IMR-90 (cell line): ENCODE data around the gene EDC4. TPM values are rescaled to one million over a fixed set of nuclear protein-coding genes. Genes with fewer than 3 reads are reported as not detected.
A peak's percentile ranks its signal among the peaks of the same experiment; 100 is the strongest.

ENCODE experiments used
- ATAC-seq: fragments of 200-7000 bp; cut with Tn5 transposase; 2 replicates; pipeline ENCODE4 v1.9.1; 2020; ENCODE audit warnings: low read depth, mild to moderate bottlenecking, moderate library complexity
- BruUV-seq: library from RNA; stranded (reverse); fragments of 400-500 nt; replicated peaks from 2 replicates; lab custom pipeline; 2021; lab: Mats Ljungman, UMichigan
- CTCF ChIA-PET: fragments of 300-600 bp; formaldehyde crosslinking; extraction: SDS; loops from one replicate; lab custom pipeline; 2021; ENCODE audit warnings: antibody characterized with exemption; lab: Yijun Ruan, JAX
- POLR2A ChIA-PET: fragments of 300-600 bp; sonication (Branson Sonifier 250); formaldehyde crosslinking; loops from one replicate; lab custom pipeline; 2022; ENCODE audit warnings: antibody characterized with exemption; ENCODE audit not compliant: unreplicated experiment; lab: Charles Lee
- DNase-seq: peaks from one replicate; pipeline ENCODE4 v3.0.0; 2013
- H2AFZ ChIP-seq: replicated peaks from 2 replicates; pipeline ENCODE3; 2013; ENCODE audit warnings: low read length, mild to moderate bottlenecking; ENCODE audit not compliant: poor library complexity
- H2AK5ac ChIP-seq: 2 replicates; pipeline ENCODE4 v1.6.1; 2013; ENCODE audit warnings: low read depth, low read length, inconsistent platforms
- H2AK9ac ChIP-seq: replicated peaks from 2 replicates; pipeline ENCODE3; 2013; ENCODE audit warnings: mild to moderate bottlenecking, low read depth, low read length, moderate library complexity; ENCODE audit not compliant: poor library complexity
- H2BK120ac ChIP-seq: 2 replicates; pipeline ENCODE4 v1.6.1; 2013; ENCODE audit warnings: low read depth, low read length, inconsistent platforms
- H2BK15ac ChIP-seq: 3 replicates; pipeline ENCODE4 v1.6.1; 2013; ENCODE audit warnings: low read depth, low read length, inconsistent platforms
- H2BK20ac ChIP-seq: 2 replicates; pipeline ENCODE4 v1.6.1; 2013; ENCODE audit warnings: low read depth, mild to moderate bottlenecking, inconsistent platforms, low read length, moderate library complexity
- H2BK5ac ChIP-seq: 2 replicates; pipeline ENCODE4 v1.6.1; 2013; ENCODE audit warnings: mild to moderate bottlenecking, low read depth, low read length, inconsistent platforms; ENCODE audit not compliant: poor library complexity, severe bottlenecking
- H3K14ac ChIP-seq: replicated peaks from 2 replicates; pipeline ENCODE4 v1.6.1; 2013; ENCODE audit warnings: low read depth, low read length, inconsistent platforms
- H3K18ac ChIP-seq: 2 replicates; pipeline ENCODE4 v1.6.1; 2013; ENCODE audit warnings: low read depth, low read length, control low read depth
- H3K23ac ChIP-seq: 2 replicates; pipeline ENCODE4 v1.6.1; 2013; ENCODE audit warnings: low read depth, low read length, inconsistent platforms
- H3K27ac ChIP-seq: 2 replicates; pipeline ENCODE4 v1.5.1; 2013; ENCODE audit warnings: mild to moderate bottlenecking, control low read depth, low read length; ENCODE audit not compliant: insufficient read depth
- H3K27me3 ChIP-seq: 2 replicates; pipeline ENCODE4 v1.6.1; 2013; ENCODE audit warnings: low read length; ENCODE audit not compliant: control insufficient read depth, insufficient read depth
- H3K36me3 ChIP-seq: 2 replicates; pipeline ENCODE4 v1.6.1; 2013; ENCODE audit warnings: low read length, mixed read lengths; ENCODE audit not compliant: control insufficient read depth, insufficient read depth
- H3K4ac ChIP-seq: 2 replicates; pipeline ENCODE4 v1.6.1; 2013; ENCODE audit warnings: low read depth, low read length, inconsistent platforms
- H3K4me1 ChIP-seq: 2 replicates; pipeline ENCODE4 v1.6.1; 2013; ENCODE audit warnings: low read length, mixed read lengths; ENCODE audit not compliant: control insufficient read depth, insufficient read depth
- H3K4me2 ChIP-seq: 2 replicates; pipeline ENCODE4 v1.6.1; 2013; ENCODE audit warnings: low read depth, mild to moderate bottlenecking, control low read depth, low read length, moderate library complexity
- H3K4me3 ChIP-seq: 2 replicates; pipeline ENCODE4 v1.5.1; 2013; ENCODE audit warnings: low read depth, mild to moderate bottlenecking, control low read depth, low read length, moderate library complexity; ENCODE audit not compliant: insufficient read depth
- H3K56ac ChIP-seq: 2 replicates; pipeline ENCODE4 v1.6.1; 2013; ENCODE audit warnings: low read length, inconsistent platforms; ENCODE audit not compliant: insufficient read depth; ENCODE audit errors: extremely low read depth
- H3K79me1 ChIP-seq, 2 experiments: 2 replicates each; pipeline ENCODE4 v1.6.1; 2013; ENCODE audit warnings: low read length in 2 of 2, inconsistent platforms in 1 of 2, low read depth in 1 of 2
- H3K9ac ChIP-seq: 2 replicates; pipeline ENCODE4 v1.6.1; 2013; ENCODE audit warnings: low read depth, low read length, control low read depth
- H3K9me1 ChIP-seq: 2 replicates; pipeline ENCODE4 v1.6.1; 2013; ENCODE audit warnings: low read length, inconsistent platforms; ENCODE audit not compliant: insufficient read depth
- H3K9me3 ChIP-seq: 2 replicates; pipeline ENCODE4 v1.6.1; 2013; ENCODE audit warnings: low read length; ENCODE audit not compliant: control insufficient read depth, insufficient read depth
- H4K20me1 ChIP-seq: 2 replicates; pipeline ENCODE4 v1.6.1; 2013; ENCODE audit warnings: low read length, inconsistent platforms; ENCODE audit not compliant: insufficient read depth
- H4K5ac ChIP-seq: 2 replicates; pipeline ENCODE4 v1.6.1; 2013; ENCODE audit warnings: mild to moderate bottlenecking, low read depth, low read length, control low read depth
- H4K8ac ChIP-seq, 2 experiments: 2 replicates each; pipeline ENCODE4 v1.6.1; 2013; ENCODE audit warnings: low read depth in 2 of 2, low read length in 2 of 2, control low read depth in 1 of 2, inconsistent platforms in 1 of 2
- H4K91ac ChIP-seq: 2 replicates; pipeline ENCODE4 v1.6.1; 2013; ENCODE audit warnings: low read depth, low read length, inconsistent platforms; ENCODE audit not compliant: insufficient read depth
- BHLHE40 ChIP-seq: fragments of 150-350 bp; IDR thresholded peaks from 2 replicates; pipeline ENCODE4 v1.6.1; 2016; ENCODE audit warnings: mild to moderate bottlenecking, low read depth, low read length
- MXI1 ChIP-seq: IDR thresholded peaks from 2 replicates; pipeline ENCODE4 v1.6.1; 2012; ENCODE audit warnings: low read depth, mild to moderate bottlenecking, low read length, moderate library complexity, borderline replicate concordance
- POLR2A ChIP-seq: IDR thresholded peaks from 2 replicates; pipeline ENCODE4 v1.6.1; 2012; ENCODE audit warnings: mild to moderate bottlenecking, low read depth, low read length
- RAD21 ChIP-seq: IDR thresholded peaks from 2 replicates; pipeline ENCODE4 v1.6.1; 2012; ENCODE audit warnings: low read length, improper control_type of control experiment
- WGBS, 2 experiments: methylation state at CpG; one replicate each; pipeline versions ENCODE4 v1.1.5 to v1.1.7; 2013; ENCODE audit warnings: missing lambda C conversion rate in 2 of 2; ENCODE audit not compliant: insufficient read length in 1 of 2; ENCODE audit errors: extremely low coverage in 2 of 2; 5-methylcytosine and 5-hydroxymethylcytosine counted together
- dilution Hi-C: fragments of 300-500 bp; cut with HindIII; formaldehyde crosslinking; loops from one replicate; pipeline ENCODE4 v1.14.3; 2018; ENCODE audit warnings: low sequenced_read_pairs; ENCODE audit not compliant: unreplicated experiment
- in situ Hi-C: fragments of 300-500 bp; cut with MboI; formaldehyde crosslinking; loops from 3 replicates; pipeline ENCODE4 v1.14.3; 2019; ENCODE audit warnings: low sequenced_read_pairs, inconsistent platforms, mixed read lengths
- intact Hi-C: fragments of 100-400 bp; cut with micrococcal nuclease; formaldehyde crosslinking; loops from 2 replicates; pipeline ENCODE4 v1.10.0; 2022
- polyA plus RNA-seq, 3 experiments: library from polyadenylated mRNA; depleted of rRNA; stranded (reverse); fragments of >200 nt; gene quantifications; 2 replicates each; pipeline ENCODE4 v1.2.3, GENCODE V29; 2012; ENCODE audit warnings: low replicate concordance in 1 of 3
- total RNA-seq: library from RNA; depleted of rRNA; stranded (reverse); fragments of >200 nt; gene quantifications from 2 replicates; pipeline ENCODE4 v1.2.3, GENCODE V29; 2012
- TF ChIP-seq, protein P1 (sequence below): fragments of 150-350 bp; IDR thresholded peaks from 2 replicates; pipeline ENCODE4 v1.6.1; 2016; ENCODE audit warnings: low read depth, mild to moderate bottlenecking, low read length, moderate library complexity, borderline replicate concordance
- TF ChIP-seq, protein P2 (sequence below): conservative IDR thresholded peaks from 2 replicates; pipeline ENCODE4 v1.5.1; 2012; ENCODE audit warnings: mild to moderate bottlenecking, low read depth, low read length, improper control_type of control experiment

The EDC4 gene
- total and polyA plus RNA-seq, 2 of the 4 experiments (the other 2 are of a cell fraction): 33.2 to 64.0 TPM

GRCh38 chr16:67874372-67874771 lies 1.5 kb downstream of the EDC4 start:
- BruUV-seq: no TSS peak
- Histone ChIP-seq H3K9ac (peak overlapping the region; percentile 95), H3K79me1 (peaks cover 28 to 72% of the 10 kb centered on the region in 2 experiments), H3K9me1 (peaks cover 18% of the 10 kb centered on the region), H3K18ac (no peak overlapping the region), H4K20me1 (peaks cover 49% of the 10 kb centered on the region), H3K9me3 (no peaks in the 10 kb centered on the region), H2BK20ac (no peak overlapping the region), H2BK5ac (no peak overlapping the region), H2BK120ac (no peak overlapping the region), H3K27me3 (no peaks in the 10 kb centered on the region), H2BK15ac (no peak overlapping the region), H3K14ac (0 out of 2 replicates have a peak overlapping the region, but pooled peaks have one; percentile 11), H4K5ac (no peak overlapping the region), H3K23ac (peak overlapping the region; percentile 34), H3K4me2 (peak overlapping the region; percentile 95), H3K27ac (no peak overlapping the region), H2AFZ (peak overlapping the region; percentile 39), H3K36me3 (peaks cover 54% of the 10 kb centered on the region), H3K4ac (0 out of 2 replicates have a peak overlapping the region, but pooled peaks have one; percentile 22), H2AK9ac (peak overlapping the region; percentile 84), H4K8ac (no peak overlapping the region), H2AK5ac (peak overlapping the region; percentile 74; the same call in 1 of the 2 replicates), H3K4me3 (peak overlapping the region; percentile 89; the same call in 1 of the 2 replicates), H4K91ac (no peak overlapping the region), H3K56ac (no peak overlapping the region), H3K4me1 (peaks cover 10% of the 10 kb centered on the region)
- no CpG with 5 or more reads among the region's 3 CpGs for WGBS, 2 experiments
- intact Hi-C loops: no loop called here
- in situ Hi-C loops: no loop called here
- DNase-seq (no peak), ATAC-seq (no peak)
- POLR2A ChIA-PET: no interaction called here
- CTCF ChIA-PET: interaction anchor here (1.2 to 1.8 kb wide), 2 partner anchors 10 to 58 kb away, joined by 3 to 7 read pairs; partner anchors contain the start of gene NRN1L
- TF ChIP-seq, protein P1, sequence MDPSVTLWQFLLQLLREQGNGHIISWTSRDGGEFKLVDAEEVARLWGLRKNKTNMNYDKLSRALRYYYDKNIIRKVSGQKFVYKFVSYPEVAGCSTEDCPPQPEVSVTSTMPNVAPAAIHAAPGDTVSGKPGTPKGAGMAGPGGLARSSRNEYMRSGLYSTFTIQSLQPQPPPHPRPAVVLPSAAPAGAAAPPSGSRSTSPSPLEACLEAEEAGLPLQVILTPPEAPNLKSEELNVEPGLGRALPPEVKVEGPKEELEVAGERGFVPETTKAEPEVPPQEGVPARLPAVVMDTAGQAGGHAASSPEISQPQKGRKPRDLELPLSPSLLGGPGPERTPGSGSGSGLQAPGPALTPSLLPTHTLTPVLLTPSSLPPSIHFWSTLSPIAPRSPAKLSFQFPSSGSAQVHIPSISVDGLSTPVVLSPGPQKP: no peak
- TF ChIP-seq, protein P2, sequence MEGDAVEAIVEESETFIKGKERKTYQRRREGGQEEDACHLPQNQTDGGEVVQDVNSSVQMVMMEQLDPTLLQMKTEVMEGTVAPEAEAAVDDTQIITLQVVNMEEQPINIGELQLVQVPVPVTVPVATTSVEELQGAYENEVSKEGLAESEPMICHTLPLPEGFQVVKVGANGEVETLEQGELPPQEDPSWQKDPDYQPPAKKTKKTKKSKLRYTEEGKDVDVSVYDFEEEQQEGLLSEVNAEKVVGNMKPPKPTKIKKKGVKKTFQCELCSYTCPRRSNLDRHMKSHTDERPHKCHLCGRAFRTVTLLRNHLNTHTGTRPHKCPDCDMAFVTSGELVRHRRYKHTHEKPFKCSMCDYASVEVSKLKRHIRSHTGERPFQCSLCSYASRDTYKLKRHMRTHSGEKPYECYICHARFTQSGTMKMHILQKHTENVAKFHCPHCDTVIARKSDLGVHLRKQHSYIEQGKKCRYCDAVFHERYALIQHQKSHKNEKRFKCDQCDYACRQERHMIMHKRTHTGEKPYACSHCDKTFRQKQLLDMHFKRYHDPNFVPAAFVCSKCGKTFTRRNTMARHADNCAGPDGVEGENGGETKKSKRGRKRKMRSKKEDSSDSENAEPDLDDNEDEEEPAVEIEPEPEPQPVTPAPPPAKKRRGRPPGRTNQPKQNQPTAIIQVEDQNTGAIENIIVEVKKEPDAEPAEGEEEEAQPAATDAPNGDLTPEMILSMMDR: no peak
- TF ChIP-seq RAD21: no peak
- TF ChIP-seq POLR2A: no peak
- TF ChIP-seq MXI1: no peak
- TF ChIP-seq BHLHE40: no peak
- dilution Hi-C loops: no loop called here
